NCI-H446 (cell line): ENCODE results near the gene MAN1B1.

Source experiments
- DNase-seq, 2 experiments: peaks; one replicate each; lab custom pipeline; 2025; lab: John Stamatoyannopoulos, UW

The MAN1B1 gene

GRCh38 chr9:137085920-137086530, 760 bp upstream of the MAN1B1 start:
- DNase-seq = no peak

GRCh38 chr9:137087409-137087925, 682 bp downstream of the MAN1B1 start:
- DNase-seq = no peak

DNA sequence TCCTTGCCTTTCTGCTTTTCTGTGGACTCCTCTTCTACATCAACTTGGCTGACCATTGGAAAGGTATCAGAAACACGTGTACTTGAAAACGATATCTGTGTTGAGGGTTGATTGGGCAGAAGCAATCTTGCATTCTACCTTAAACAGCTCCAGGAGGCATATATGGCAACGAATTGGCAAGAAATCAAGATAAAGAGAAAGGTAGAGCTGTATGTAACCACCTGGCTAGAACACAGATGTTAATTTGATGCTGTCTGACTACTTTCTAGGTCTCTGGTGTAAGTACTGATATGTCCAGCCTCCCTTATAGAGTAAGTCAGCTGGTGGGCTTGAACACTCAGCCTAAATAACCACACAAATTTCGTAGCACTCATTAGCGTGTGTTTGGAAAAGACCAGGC, 1.3 kb downstream of the MAN1B1 start:
- no peak for DNase-seq

GRCh38 chr9:137089232-137089947, 2.6 kb downstream of the MAN1B1 start:
- DNase-seq = no peak

DNA sequence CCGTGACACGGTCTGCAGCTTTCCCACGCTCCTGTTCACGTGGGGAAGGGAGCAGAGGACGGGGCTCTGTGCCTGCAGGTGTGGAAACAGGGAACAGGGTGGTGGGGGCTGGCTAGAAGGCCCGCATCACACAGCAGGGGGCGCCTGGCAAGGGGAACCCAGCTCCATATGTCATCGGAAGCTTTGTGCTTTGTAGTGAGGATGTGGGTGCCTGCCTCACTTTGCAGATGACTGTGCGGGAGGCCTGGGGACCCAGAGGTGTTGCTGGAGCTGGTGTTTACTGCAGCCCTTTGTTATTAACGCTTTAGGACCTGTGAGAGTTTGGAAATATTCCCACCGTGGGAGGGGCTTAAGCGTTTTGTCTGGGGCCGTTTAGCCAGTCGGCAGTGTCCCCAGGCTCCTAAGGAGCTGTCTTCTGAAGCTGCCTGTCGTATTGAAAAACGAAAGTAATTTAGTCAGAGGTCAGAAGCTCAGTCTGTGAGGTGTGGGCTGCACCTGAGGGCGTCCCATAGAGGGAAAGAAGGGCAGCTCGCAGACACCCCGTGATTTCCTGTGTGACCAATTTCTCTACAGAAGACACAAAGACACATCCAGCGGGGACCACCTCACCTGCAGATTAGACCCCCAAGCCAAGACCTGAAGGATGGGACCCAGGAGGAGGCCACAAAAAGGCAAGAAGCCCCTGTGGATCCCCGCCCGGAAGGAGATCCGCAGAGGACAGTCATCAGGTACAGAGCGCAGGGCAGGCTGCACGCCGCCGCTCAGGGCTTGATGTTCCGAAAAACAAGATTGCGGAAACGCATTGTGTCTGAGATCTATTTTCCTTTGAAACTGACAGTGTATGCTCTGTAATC, 9.1 kb downstream of the MAN1B1 start:
- no peak for DNase-seq

DNA sequence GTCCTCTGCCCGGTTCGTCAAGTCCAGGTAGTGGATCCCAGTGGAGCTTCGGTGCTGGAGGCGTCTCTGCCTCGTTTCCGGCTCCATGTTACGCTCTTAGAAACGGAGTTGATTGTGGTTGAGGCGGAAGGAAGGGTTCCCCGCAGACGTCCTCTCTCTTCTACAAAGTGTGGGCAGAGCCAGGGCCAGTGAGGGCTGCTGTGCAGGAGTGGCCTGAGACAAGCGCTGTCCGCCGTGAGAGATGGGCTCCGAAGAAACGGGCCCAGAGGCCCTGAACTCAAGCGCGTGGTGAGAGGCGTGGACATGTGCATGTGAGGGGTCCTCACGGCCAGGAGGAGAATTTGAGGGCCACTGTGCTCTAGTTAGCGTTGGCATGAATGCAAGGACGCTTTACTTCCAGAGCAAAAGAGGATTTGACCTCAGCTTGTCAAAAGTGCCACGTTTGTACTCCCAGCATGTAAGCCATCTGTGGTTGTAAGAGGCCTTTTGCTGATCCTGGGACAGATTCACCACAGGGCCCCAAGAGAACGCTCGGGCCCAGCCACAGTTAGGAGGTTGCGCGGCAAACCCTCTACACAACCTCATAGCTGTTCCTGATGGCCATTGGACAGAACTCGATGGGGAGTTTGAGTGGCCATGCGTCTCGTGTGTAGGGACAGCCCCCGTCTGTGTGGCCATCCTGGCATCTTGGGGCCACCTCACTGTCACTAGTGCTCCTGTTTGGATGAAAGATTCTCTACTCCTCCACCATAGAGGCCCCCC, 10.2 kb downstream of the MAN1B1 start:
- no peak for DNase-seq

GRCh38 chr9:137097761-137098462, 11.1 kb downstream of the MAN1B1 start:
- DNase-seq = no peak

- no peak for DNase-seq
Measured at GRCh38 chr9:137099231-137099630, 12.4 kb downstream of the MAN1B1 start.

- DNase-seq = no peak
Measured at GRCh38 chr9:137103206-137103999, 16.6 kb downstream of the MAN1B1 start.

DNA sequence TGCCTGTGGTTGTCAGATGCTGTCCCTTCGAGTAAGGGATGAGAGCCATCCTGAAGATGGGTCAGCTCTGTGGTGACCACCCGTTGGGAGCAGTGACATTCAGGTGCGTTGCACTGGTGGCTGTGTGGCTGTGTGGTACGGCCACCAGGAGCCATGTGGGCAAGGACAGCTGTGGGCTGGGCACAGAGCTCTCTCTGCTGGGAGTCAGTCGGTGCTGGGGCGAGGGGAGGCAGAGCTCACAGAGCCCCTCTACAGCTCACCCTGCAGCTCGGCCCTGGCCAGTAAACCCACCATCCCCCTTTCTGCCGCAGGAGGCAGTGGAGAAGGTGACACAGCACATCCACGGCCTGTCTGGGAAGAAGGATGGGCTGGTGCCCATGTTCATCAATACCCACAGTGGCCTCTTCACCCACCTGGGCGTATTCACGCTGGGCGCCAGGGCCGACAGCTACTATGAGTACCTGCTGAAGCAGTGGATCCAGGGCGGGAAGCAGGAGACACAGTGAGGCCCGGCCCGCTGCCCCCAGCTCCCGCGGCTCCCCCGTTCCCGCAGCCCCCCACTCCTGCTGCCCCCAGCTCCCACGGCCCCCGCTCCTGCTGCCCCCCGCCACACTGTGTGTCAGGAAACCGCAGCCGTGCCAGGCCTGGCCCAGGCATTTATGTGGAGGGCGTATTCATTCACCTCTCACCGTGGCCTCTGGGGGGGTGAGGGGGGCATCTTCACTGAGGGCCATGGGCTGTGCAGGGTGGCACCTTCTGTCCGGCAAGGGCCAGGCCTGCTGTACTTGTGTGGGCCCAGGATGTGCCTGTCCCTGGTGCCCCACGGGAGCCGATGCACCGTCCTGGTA, 19.3 kb downstream of the MAN1B1 start:
- no peak for DNase-seq

- no peak for DNase-seq
Measured at GRCh38 chr9:137106662-137107250, 20.0 kb downstream of the MAN1B1 start.

DNA sequence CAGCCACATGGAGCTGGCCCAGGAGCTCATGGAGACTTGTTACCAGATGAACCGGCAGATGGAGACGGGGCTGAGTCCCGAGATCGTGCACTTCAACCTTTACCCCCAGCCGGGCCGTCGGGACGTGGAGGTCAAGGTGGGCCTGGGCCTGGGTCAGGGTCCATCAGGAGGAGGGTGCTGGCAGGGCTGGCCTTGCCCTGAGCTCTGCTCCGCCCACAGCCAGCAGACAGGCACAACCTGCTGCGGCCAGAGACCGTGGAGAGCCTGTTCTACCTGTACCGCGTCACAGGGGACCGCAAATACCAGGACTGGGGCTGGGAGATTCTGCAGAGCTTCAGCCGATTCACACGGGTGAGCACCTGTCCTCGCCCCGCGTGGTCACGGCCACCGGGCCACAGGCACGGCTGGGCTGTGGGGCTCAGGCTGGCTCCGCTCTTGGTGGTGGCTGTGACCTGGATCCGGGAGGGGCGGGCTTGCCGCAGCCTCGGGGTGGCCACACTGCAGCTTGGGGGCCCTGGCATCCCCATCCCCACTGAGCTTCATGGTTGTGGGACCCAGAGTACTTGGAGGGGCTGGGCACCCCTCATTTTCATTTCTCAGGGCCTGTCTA, 20.6 kb downstream of the MAN1B1 start:
- no peak for DNase-seq

- DNase-seq = no peak
Measured at GRCh38 chr9:137107982-137108381, 21.2 kb downstream of the MAN1B1 start.

- DNase-seq = no peak
Measured at GRCh38 chr9:137108608-137109249, 21.9 kb downstream of the MAN1B1 start.

- DNase-seq = no peak
Measured at GRCh38 chr9:137109250-137110146, 22.7 kb downstream of the MAN1B1 start.

DNA sequence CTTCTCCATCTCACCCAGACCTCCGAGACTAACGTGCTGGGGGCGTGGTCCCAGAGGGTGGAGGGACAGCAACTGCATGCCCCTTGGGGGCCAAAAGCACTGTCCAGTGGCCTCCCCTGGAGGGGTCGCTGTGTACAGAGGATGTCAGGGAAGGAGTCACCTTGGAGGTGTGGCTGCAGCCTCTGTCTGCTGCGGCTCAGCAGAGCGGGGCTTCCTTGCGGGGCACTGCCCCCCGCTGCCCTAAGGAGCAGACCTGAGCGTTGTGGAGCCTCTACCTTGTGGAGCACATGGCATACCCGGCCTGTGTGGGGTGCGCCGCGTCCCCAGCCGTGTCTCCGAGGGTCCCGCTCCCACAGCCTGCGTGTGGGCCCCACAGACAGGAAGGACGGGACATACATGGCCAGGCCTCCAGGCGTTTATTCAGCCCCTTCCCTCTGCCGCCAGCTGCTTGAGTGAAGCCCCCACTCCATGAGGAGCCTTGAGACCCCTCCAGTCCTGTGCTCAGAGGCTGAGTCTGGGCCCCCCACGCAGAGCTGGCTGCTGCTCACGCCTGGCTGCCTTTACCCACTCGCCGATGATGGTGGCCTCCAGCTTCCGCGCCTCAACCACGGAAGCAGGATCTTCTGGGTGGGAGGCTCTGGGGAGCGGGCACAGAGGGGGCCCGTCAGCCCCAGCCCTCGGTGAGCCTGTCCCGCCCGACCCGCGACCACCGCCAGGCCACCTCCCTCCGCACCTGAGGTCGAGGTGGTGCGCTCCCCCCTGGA, 23.5 kb downstream of the MAN1B1 start:
- no peak for DNase-seq
